HEK293T (cell line): Measurements from ENCODE around the gene DOCK2.
"Not testable (repeated sequence)": the region's sequence is repeated elsewhere in the genome, so short reads cannot be mapped to it uniquely, and the experiment has no call there.

Experiments used
- CTCF ChIA-PET: fragments of 350-600 bp; formaldehyde crosslinking; extraction: SDS; loops from one replicate; lab custom pipeline; 2021; ENCODE audit warnings: antibody characterized with exemption, inconsistent platforms; lab: Yijun Ruan, JAX
- POLR2A ChIA-PET: fragments of 350-600 bp; formaldehyde crosslinking; extraction: SDS; loops from one replicate; lab custom pipeline; 2020; ENCODE audit warnings: antibody characterized with exemption, inconsistent platforms; lab: Yijun Ruan, JAX
- DNase-seq: peaks from one replicate; pipeline ENCODE4 v3.0.0; 2012; ENCODE audit warnings: mixed read lengths; ENCODE audit errors: extremely low spot score
- ARNT ChIP-seq: fragments of 450-650 bp; IDR thresholded peaks from 2 replicates; pipeline ENCODE4 v1.6.1; 2017; ENCODE audit warnings: mild to moderate bottlenecking
- BHLHE40 ChIP-seq: fragments of 450-650 bp; IDR thresholded peaks from 2 replicates; pipeline ENCODE4 v1.6.1; 2016; ENCODE audit warnings: mild to moderate bottlenecking, moderate library complexity, borderline replicate concordance
- CTBP1 ChIP-seq: fragments of 450-650 bp; IDR thresholded peaks from 2 replicates; pipeline ENCODE4 v1.6.1; 2016; ENCODE audit warnings: borderline replicate concordance
- ELF4 ChIP-seq: fragments of 450-650 bp; IDR thresholded peaks from 2 replicates; pipeline ENCODE4 v1.6.1; 2017; ENCODE audit warnings: antibody characterized with exemption
- FOXA1 ChIP-seq: fragments of 450-650 bp; IDR thresholded peaks from 2 replicates; pipeline ENCODE4 v1.6.1; 2016; ENCODE audit warnings: mild to moderate bottlenecking
- FOXK2 ChIP-seq: fragments of 450-650 bp; IDR thresholded peaks from 2 replicates; pipeline ENCODE4 v1.6.1; 2016; ENCODE audit warnings: mild to moderate bottlenecking
- FOXM1 ChIP-seq: fragments of 450-650 bp; IDR thresholded peaks from 2 replicates; pipeline ENCODE4 v1.6.1; 2017; ENCODE audit warnings: mild to moderate bottlenecking, borderline replicate concordance
- HDGF ChIP-seq: fragments of 450-650 bp; IDR thresholded peaks from 2 replicates; pipeline ENCODE4 v1.6.1; 2017; ENCODE audit warnings: antibody characterized with exemption, borderline replicate concordance
- L3MBTL2 ChIP-seq: fragments of 450-650 bp; conservative IDR thresholded peaks from 2 replicates; pipeline ENCODE4 v1.6.1; 2016; ENCODE audit warnings: mild to moderate bottlenecking
- LEF1 ChIP-seq: fragments of 450-650 bp; IDR thresholded peaks from 2 replicates; pipeline ENCODE4 v1.6.1; 2017; ENCODE audit warnings: mild to moderate bottlenecking, borderline replicate concordance
- NFRKB ChIP-seq: fragments of 450-650 bp; IDR thresholded peaks from 2 replicates; pipeline ENCODE4 v1.6.1; 2016; ENCODE audit warnings: mild to moderate bottlenecking, moderate library complexity
- SP1 ChIP-seq: fragments of 450-650 bp; IDR thresholded peaks from 2 replicates; pipeline ENCODE4 v1.6.1; 2017
- SUZ12 ChIP-seq: fragments of 450-650 bp; IDR thresholded peaks from 2 replicates; pipeline ENCODE4 v1.6.1; 2016; ENCODE audit warnings: mild to moderate bottlenecking
- TARDBP ChIP-seq: fragments of 450-650 bp; IDR thresholded peaks from 2 replicates; pipeline ENCODE4 v1.6.1; 2016
- ZNF384 ChIP-seq: fragments of 450-650 bp; IDR thresholded peaks from 2 replicates; pipeline ENCODE4 v1.6.1; 2016
- TF ChIP-seq, protein P1 (sequence below): fragments of 450-650 bp; IDR thresholded peaks from 2 replicates; pipeline ENCODE4 v1.6.1; 2016

DOCK2 gene

DNA sequence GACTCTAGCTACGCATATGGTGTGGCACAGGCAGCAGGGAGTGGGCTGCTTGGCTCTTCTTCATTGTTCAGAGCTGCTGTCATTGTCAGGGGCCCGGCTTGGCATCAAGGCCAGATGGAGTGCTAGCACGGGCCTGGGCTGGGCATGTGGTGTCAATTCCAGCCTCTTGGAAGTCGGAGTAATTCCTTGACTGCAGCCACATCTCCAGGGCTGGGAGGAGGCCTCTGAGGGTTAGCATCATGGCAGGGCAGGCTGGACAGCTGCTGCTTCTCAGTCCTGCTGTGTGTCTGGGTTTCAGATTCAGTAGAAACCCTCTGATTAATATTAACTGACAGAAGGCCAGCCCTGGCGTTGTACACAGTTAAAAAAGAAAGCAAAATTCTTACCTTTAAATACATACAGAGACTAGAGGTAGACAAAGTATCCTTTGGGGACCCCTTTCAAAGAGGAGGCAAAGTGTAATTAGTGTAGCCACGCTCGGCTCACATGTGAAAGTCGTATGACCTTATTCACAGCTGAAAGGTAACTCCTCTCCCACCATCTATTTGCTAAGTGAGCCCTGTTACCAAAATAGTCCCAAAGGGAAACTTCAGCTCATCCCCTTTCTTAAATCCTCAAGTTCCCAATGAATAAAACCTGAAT, 126.4 kb downstream of the DOCK2 start:
- ChIA-PET CTCF (no interaction called here), POLR2A (interaction anchor here (0.5 kb wide), 1 partner anchor 95 kb away, joined by 3 read pairs; no protein-coding TSS in a partner anchor)
- TF ChIP-seq BHLHE40: no peak
- TF ChIP-seq ELF4: no peak
- no peak for TF ChIP-seq FOXA1
- TF ChIP-seq FOXK2: no peak
- no peak for TF ChIP-seq HDGF
- TF ChIP-seq, protein P1, sequence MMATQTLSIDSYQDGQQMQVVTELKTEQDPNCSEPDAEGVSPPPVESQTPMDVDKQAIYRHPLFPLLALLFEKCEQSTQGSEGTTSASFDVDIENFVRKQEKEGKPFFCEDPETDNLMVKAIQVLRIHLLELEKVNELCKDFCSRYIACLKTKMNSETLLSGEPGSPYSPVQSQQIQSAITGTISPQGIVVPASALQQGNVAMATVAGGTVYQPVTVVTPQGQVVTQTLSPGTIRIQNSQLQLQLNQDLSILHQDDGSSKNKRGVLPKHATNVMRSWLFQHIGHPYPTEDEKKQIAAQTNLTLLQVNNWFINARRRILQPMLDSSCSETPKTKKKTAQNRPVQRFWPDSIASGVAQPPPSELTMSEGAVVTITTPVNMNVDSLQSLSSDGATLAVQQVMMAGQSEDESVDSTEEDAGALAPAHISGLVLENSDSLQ: no peak
- no peak for DNase-seq

- CTCF ChIA-PET: no interaction called here
- POLR2A ChIA-PET: no interaction called here
- no peak for DNase-seq
- TF ChIP-seq LEF1 (no peak), FOXA1 (no peak), NFRKB (no peak), FOXK2 (no peak), CTBP1 (no peak), TARDBP (no peak), ARNT (no peak), ZNF384 (no peak), FOXM1 (no peak), HDGF (no peak)
- TF ChIP-seq, protein P1: no peak
Measured at GRCh38 chr5:169764018-169764378, 126.9 kb downstream of the DOCK2 start.

GRCh38 chr5:169765176-169765996, 128.3 kb downstream of the DOCK2 start:
- POLR2A ChIA-PET: no interaction called here
- DNase-seq: no peak
- CTCF ChIA-PET: interaction anchor here (0.6 to 0.7 kb wide), 2 partner anchors 27 to 1557 kb away, joined by 3 read pairs; no protein-coding TSS in a partner anchor
- no peak for TF ChIP-seq TARDBP
- no peak for TF ChIP-seq SUZ12
- TF ChIP-seq, protein P1: no peak
- TF ChIP-seq SP1: no peak
- TF ChIP-seq BHLHE40: no peak
- no peak for TF ChIP-seq ELF4
- no peak for TF ChIP-seq ZNF384
- no peak for TF ChIP-seq ARNT
- no peak for TF ChIP-seq FOXA1
- TF ChIP-seq FOXK2: no peak
- TF ChIP-seq L3MBTL2: no peak
- TF ChIP-seq HDGF: no peak
- TF ChIP-seq NFRKB: no peak
- TF ChIP-seq FOXM1: no peak
- no peak for TF ChIP-seq CTBP1
- TF ChIP-seq LEF1: no peak

- POLR2A ChIA-PET, CTCF ChIA-PET, DNase-seq: not testable (repeated sequence)
Measured at GRCh38 chr5:169766943-169767342, 129.9 kb downstream of the DOCK2 start.

DNA sequence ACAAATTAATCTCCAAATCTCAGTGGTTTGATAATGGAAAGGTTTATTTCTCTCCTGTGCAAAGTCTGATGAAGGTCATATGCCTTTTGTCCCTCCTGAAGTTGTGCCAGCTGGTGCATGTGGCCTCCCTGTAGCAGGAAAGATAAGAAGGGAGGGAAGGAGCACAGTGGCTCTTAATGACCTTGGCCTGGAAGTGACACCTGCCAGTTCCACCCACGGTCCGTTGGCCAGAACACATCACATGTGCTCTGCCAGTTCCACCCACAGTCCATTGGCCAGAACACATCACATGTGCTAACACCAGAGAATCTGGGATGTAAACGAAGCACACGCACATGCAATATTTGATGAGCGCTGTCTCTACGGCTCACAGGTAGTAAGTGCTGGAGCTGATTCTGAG, 130.9 kb downstream of the DOCK2 start:
- DNase-seq: no peak
- peak; percentile 27; the same call in 1 of the 2 replicates for TF ChIP-seq L3MBTL2
- no peak for TF ChIP-seq ELF4
- ChIA-PET CTCF (no interaction called here), POLR2A (no interaction called here)

- no peak for TF ChIP-seq FOXA1
- TF ChIP-seq LEF1: no peak
- no peak for TF ChIP-seq ARNT
- no peak for TF ChIP-seq CTBP1
- no peak for TF ChIP-seq TARDBP
- no peak for TF ChIP-seq SP1
- no peak for DNase-seq
- ChIA-PET CTCF (no interaction called here), POLR2A (no interaction called here)
Measured at GRCh38 chr5:169768416-169768815, 131.3 kb downstream of the DOCK2 start.

GRCh38 chr5:169770109-169770508, 133.0 kb downstream of the DOCK2 start:
- no peak for TF ChIP-seq TARDBP
- DNase-seq: no peak
- ChIA-PET CTCF (no interaction called here), POLR2A (no interaction called here)
